ENCODE measurements around the gene ZNF12. TPM values are rescaled to one million over a fixed set of nuclear protein-coding genes. Genes with fewer than 3 reads are reported as not detected.

The ZNF12 gene
- total RNA-seq, 1 experiment from 2014 or later = 12.5 TPM

- Histone ChIP-seq H3K4me1 (ENCODE audit: insufficient read depth, low read length) (0 out of 2 replicates have a peak, but pooled peaks cover 3% of the 10 kb centered on the region), H3K4me3 (ENCODE audit: low read length) (no peak overlapping the region), H3K9me3 (ENCODE audit: low read length) (peaks cover 5% of the 10 kb centered on the region), H3K27me3 (ENCODE audit: low read length) (no peaks in the 10 kb centered on the region), H2AFZ (ENCODE audit: low read length) (no peak overlapping the region), H4K20me1 (ENCODE audit: low read length) (no peaks in the 10 kb centered on the region), H3K9ac (ENCODE audit: low read length) (no peak overlapping the region), H3K27ac (ENCODE audit: low read length) (no peak overlapping the region), H3K36me3 (ENCODE audit: low read depth, low read length) (peaks cover 7% of the 10 kb centered on the region), H3K79me2 (ENCODE audit: low read length) (peaks cover 19% of the 10 kb centered on the region), H3K9me2 (replicated peaks; ENCODE audit: low read length) (no peaks in the 10 kb centered on the region), H3F3A (ENCODE audit: low read length, unreplicated experiment) (no peaks in the 10 kb centered on the region), H3K4me2 (ENCODE audit: low read length) (no peak overlapping the region)
- POLR2A ChIA-PET (ENCODE audit: unreplicated experiment) = no interaction called here
- no peak for TF ChIP-seq EZH2phosphoT487 (IDR thresholded peaks at IDR 0.05; ENCODE audit: borderline replicate concordance, low read length)
- no peak for TF ChIP-seq EZH2 (IDR thresholded peaks at IDR 0.05; ENCODE audit: low read length, unreplicated experiment)
- TF ChIP-seq CTCF (conservative IDR thresholded peaks at IDR 0.05; ENCODE audit: low read depth, low read length) = no peak
- CTCF ChIA-PET = no interaction called here
- no peak for ATAC-seq
- no peak for DNase-seq
- no TSS peak for BruUV-seq (replicated peaks)
- intact Hi-C loops (cut with micrococcal nuclease) = no loop called here
Observed at GRCh38 chr7:6709808-6710207, 3.1 kb upstream of the ZNF12 start.

DNA sequence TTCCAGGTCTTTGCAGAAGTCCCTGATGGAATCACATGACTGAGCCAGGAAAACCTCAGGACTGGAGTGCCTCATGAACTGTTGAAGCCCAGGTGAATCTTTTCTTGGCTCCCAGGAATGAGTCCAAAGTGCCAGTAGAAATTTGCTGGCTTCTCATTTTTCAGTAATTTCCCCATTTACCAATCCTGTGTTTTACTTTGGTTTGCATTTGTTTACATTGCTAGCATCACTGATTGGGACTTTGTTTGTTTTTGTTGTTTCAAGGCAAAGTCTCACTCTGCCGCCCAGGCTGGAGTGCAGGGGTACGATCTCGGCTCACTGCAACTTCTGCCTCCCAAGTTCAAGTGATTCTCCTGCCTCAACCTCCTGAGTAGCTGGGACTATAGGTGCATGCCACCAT, 1.6 kb upstream of the ZNF12 start:
- DNase-seq (no peak), ATAC-seq (no peak)
- TF ChIP-seq EZH2phosphoT487 (IDR thresholded peaks at IDR 0.05; ENCODE audit: borderline replicate concordance, low read length) (no peak), EZH2 (IDR thresholded peaks at IDR 0.05; ENCODE audit: low read length, unreplicated experiment) (no peak), CTCF (conservative IDR thresholded peaks at IDR 0.05; ENCODE audit: low read depth, low read length) (no peak)
- Histone ChIP-seq H3K4me3 (ENCODE audit: low read length) (no peak overlapping the region), H3K9me3 (ENCODE audit: low read length) (peaks cover 16% of the 10 kb centered on the region), H3K4me1 (ENCODE audit: insufficient read depth, low read length) (0 out of 2 replicates have a peak, but pooled peaks cover 3% of the 10 kb centered on the region), H3K4me2 (ENCODE audit: low read length) (no peak overlapping the region), H3F3A (ENCODE audit: low read length, unreplicated experiment) (no peaks in the 10 kb centered on the region), H2AFZ (ENCODE audit: low read length) (no peak overlapping the region), H3K27ac (ENCODE audit: low read length) (no peak overlapping the region), H3K9me2 (replicated peaks; ENCODE audit: low read length) (no peaks in the 10 kb centered on the region), H4K20me1 (ENCODE audit: low read length) (no peaks in the 10 kb centered on the region), H3K36me3 (ENCODE audit: low read depth, low read length) (peaks cover 21% of the 10 kb centered on the region), H3K27me3 (ENCODE audit: low read length) (no peaks in the 10 kb centered on the region), H3K9ac (ENCODE audit: low read length) (no peak overlapping the region), H3K79me2 (ENCODE audit: low read length) (peaks cover 34% of the 10 kb centered on the region)
- intact Hi-C loops (cut with micrococcal nuclease) = no loop called here
- ChIA-PET CTCF (no interaction called here), POLR2A (ENCODE audit: unreplicated experiment) (no interaction called here)
- BruUV-seq (replicated peaks) = no TSS peak

GRCh38 chr7:6705959-6706665, 635 bp downstream of the ZNF12 start:
- H3K79me2 ChIP-seq (ENCODE audit: low read length) = peaks cover 53% of the 10 kb centered on the region
- POLR2A ChIA-PET (ENCODE audit: unreplicated experiment) = no interaction called here
- TSS peak; percentile 59 for BruUV-seq (replicated peaks)
- DNase-seq (no peak), ATAC-seq (peak; percentile 62)
- H3K4me1 ChIP-seq (ENCODE audit: insufficient read depth, low read length) = 0 out of 2 replicates have a peak, but pooled peaks cover 3% of the 10 kb centered on the region
- no peaks in the 10 kb centered on the region for H3K27me3 ChIP-seq (ENCODE audit: low read length)
- intact Hi-C loops (cut with micrococcal nuclease) = no loop called here
- no peaks in the 10 kb centered on the region for H3K9me2 ChIP-seq (replicated peaks; ENCODE audit: low read length)
- peak overlapping the region; percentile 91 for H3K4me2 ChIP-seq (ENCODE audit: low read length)
- no peaks in the 10 kb centered on the region for H3F3A ChIP-seq (ENCODE audit: low read length, unreplicated experiment)
- peaks cover 38% of the 10 kb centered on the region for H3K36me3 ChIP-seq (ENCODE audit: low read depth, low read length)
- H3K9me3 ChIP-seq (ENCODE audit: low read length) = peaks cover 22% of the 10 kb centered on the region
- no peaks in the 10 kb centered on the region for H4K20me1 ChIP-seq (ENCODE audit: low read length)
- peak overlapping the region; percentile 87; the same call in 1 of the 2 replicates for H2AFZ ChIP-seq (ENCODE audit: low read length)
- CTCF ChIA-PET = no interaction called here
- H3K9ac ChIP-seq (ENCODE audit: low read length) = peak overlapping the region; percentile 96
- H3K27ac ChIP-seq (ENCODE audit: low read length) = peak overlapping the region; percentile 32; the same call in 1 of the 2 replicates
- H3K4me3 ChIP-seq (ENCODE audit: low read length) = peak overlapping the region; percentile 99
- TF ChIP-seq CTCF (conservative IDR thresholded peaks at IDR 0.05; ENCODE audit: low read depth, low read length) (no peak), EZH2phosphoT487 (IDR thresholded peaks at IDR 0.05; ENCODE audit: borderline replicate concordance, low read length) (no peak)
